Measurements from ENCODE around the gene TAF1A.

DNA sequence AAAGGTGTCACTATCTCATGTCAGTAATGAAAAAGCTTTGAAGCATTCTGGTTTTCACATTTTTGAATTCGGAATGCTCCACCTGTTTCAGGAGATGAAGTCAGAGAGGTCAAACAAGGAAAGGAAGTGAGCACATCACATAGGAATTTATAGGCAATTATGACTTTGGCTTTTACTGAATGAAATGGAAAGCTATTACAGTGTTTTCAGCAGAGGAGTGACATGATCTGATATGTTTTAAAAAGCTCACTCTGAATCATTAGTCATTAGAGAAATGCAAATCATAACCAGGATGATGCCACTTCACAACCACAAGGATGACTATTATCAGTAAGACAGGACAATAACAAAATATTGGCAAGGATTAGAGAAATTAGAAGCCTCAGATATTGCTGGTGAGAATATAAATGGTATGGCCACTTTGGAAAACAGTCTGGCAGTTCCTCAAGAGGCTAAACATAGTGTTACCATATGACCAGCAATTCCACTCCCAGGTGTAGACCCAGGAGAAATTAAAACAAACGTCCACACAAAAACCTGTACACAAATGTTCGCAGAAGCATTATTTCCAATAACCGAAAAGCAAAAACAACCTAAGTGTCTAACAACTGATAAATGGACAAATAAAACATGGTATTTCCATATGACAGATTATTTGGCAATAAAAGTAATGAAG, 7.5 kb downstream of the TAF1A start:
- TF ChIP-seq POLR2AphosphoS5 (IDR thresholded peaks at IDR 0.05; ENCODE audit: low read depth, low read length), result no peak
- TF ChIP-seq SIN3A (IDR thresholded peaks at IDR 0.05; ENCODE audit: borderline replicate concordance, insufficient read depth, low read length), result no peak
- TF ChIP-seq, protein P1, sequence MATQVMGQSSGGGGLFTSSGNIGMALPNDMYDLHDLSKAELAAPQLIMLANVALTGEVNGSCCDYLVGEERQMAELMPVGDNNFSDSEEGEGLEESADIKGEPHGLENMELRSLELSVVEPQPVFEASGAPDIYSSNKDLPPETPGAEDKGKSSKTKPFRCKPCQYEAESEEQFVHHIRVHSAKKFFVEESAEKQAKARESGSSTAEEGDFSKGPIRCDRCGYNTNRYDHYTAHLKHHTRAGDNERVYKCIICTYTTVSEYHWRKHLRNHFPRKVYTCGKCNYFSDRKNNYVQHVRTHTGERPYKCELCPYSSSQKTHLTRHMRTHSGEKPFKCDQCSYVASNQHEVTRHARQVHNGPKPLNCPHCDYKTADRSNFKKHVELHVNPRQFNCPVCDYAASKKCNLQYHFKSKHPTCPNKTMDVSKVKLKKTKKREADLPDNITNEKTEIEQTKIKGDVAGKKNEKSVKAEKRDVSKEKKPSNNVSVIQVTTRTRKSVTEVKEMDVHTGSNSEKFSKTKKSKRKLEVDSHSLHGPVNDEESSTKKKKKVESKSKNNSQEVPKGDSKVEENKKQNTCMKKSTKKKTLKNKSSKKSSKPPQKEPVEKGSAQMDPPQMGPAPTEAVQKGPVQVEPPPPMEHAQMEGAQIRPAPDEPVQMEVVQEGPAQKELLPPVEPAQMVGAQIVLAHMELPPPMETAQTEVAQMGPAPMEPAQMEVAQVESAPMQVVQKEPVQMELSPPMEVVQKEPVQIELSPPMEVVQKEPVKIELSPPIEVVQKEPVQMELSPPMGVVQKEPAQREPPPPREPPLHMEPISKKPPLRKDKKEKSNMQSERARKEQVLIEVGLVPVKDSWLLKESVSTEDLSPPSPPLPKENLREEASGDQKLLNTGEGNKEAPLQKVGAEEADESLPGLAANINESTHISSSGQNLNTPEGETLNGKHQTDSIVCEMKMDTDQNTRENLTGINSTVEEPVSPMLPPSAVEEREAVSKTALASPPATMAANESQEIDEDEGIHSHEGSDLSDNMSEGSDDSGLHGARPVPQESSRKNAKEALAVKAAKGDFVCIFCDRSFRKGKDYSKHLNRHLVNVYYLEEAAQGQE (IDR thresholded peaks at IDR 0.05; ENCODE audit: insufficient read depth in 1 of 2, low read depth in 2 of 2, low read length in 2 of 2), result no peak
- no peak for TF ChIP-seq TAF1 (IDR thresholded peaks at IDR 0.05; ENCODE audit: borderline replicate concordance, insufficient read depth, low read length)
- TF ChIP-seq FOXP2 (optimal IDR thresholded peaks at IDR 0.05; ENCODE audit: borderline replicate concordance, extremely low read depth, extremely low read length, insufficient read depth), result no peak

All from PFSK-1 (cell line).